HepG2 (cell line): Measurements from ENCODE around the gene EGR4. TPM values are rescaled to one million over a fixed set of nuclear protein-coding genes. Genes with fewer than 3 reads are reported as not detected.
A peak's percentile ranks its signal among the peaks of the same experiment; 100 is the strongest.

Experiments
- ATAC-seq: fragments of 200-7000 bp; cut with Tn5 transposase; 3 replicates; pipeline ENCODE4 v1.9.1; 2020; ENCODE audit warnings: mild to moderate bottlenecking, moderate library complexity
- BruUV-seq: library from RNA; stranded (reverse); fragments of 400-500 nt; replicated peaks from 2 replicates; lab custom pipeline; 2021; lab: Mats Ljungman, UMichigan
- CTCF ChIA-PET: fragments of 300-600 bp; formaldehyde crosslinking; extraction: SDS; loops from one replicate; lab custom pipeline; 2021; ENCODE audit warnings: low total read pairs, inconsistent platforms, low intra/inter-chr PET ratio; lab: Yijun Ruan, JAX
- POLR2A ChIA-PET: fragments of 350-600 bp; sonication (Branson Sonifier 250); formaldehyde crosslinking; loops from one replicate; lab custom pipeline; 2020; ENCODE audit warnings: antibody characterized with exemption, inconsistent platforms; lab: Yijun Ruan, JAX
- DNase-seq: peaks from one replicate; pipeline ENCODE4 v3.0.0-alpha.2; 2015; ENCODE audit warnings: low spot score
- FAIRE-seq: peaks from 3 replicates; lab custom pipeline; 2011; peaks lifted over from hg19 to GRCh38; lab: Jason Lieb, UNC
- H2AFZ ChIP-seq: one replicate; pipeline ENCODE4 v1.6.1; 2011; ENCODE audit warnings: low read length, inconsistent platforms
- H3K27ac ChIP-seq: fragments of 300-600 bp; 3 replicates; pipeline ENCODE4 v1.8.0; 2011; ENCODE audit warnings: mixed run types, mild to moderate bottlenecking, mixed read lengths, low read length, inconsistent platforms; ENCODE audit not compliant: insufficient read depth; ENCODE audit errors: extremely low read length
- H3K27me3 ChIP-seq, 2 experiments: fragments of 200-600 bp in 1 of 2; 2 replicates in 1 of 2; 3 replicates in 1 of 2; pipeline versions ENCODE4 v1.6.0 to v1.8.0; 2011; ENCODE audit warnings: low read length in 2 of 2, mild to moderate bottlenecking in 2 of 2, moderate library complexity in 2 of 2, inconsistent platforms in 1 of 2; ENCODE audit not compliant: insufficient read depth in 2 of 2, control insufficient read depth in 1 of 2
- H3K36me3 ChIP-seq, 2 experiments: fragments of 200-600 bp in 1 of 2; replicated peaks in 1 of 2; 2 replicates in 1 of 2; 3 replicates in 1 of 2; pipeline versions ENCODE4 v1.5.1 to v1.8.0; 2011; ENCODE audit warnings: low read length in 2 of 2, inconsistent platforms in 1 of 2; ENCODE audit not compliant: insufficient read depth in 2 of 2, control insufficient read depth in 1 of 2
- H3K4me1 ChIP-seq: 2 replicates; pipeline ENCODE4 v1.5.1; 2012; ENCODE audit warnings: low read length, inconsistent platforms; ENCODE audit not compliant: insufficient read depth
- H3K4me2 ChIP-seq: 2 replicates; pipeline ENCODE4 v1.6.0; 2011; ENCODE audit warnings: low read depth, low read length, inconsistent platforms
- H3K4me3 ChIP-seq, 3 experiments: fragments of 200-600 bp in 1 of 3; sonication (generic), shearing (Covaris generic) in 1 of 3; replicated peaks in 1 of 3; 2 replicates each; pipeline ENCODE4 v1.5.1; 2011 to 2016; ENCODE audit warnings: low read length in 3 of 3, inconsistent platforms in 2 of 3, low read depth in 2 of 3, mild to moderate bottlenecking in 2 of 3, control low read depth in 1 of 3, mixed read lengths in 1 of 3; ENCODE audit not compliant: insufficient read depth in 1 of 3
- H3K79me2 ChIP-seq: one replicate; pipeline ENCODE4 v1.6.1; 2011; ENCODE audit warnings: low read length, inconsistent platforms; ENCODE audit not compliant: insufficient read depth
- H3K9ac ChIP-seq: 2 replicates; pipeline ENCODE4 v1.6.0; 2011; ENCODE audit warnings: mild to moderate bottlenecking, low read depth, low read length, inconsistent platforms; ENCODE audit not compliant: insufficient read depth
- H3K9me3 ChIP-seq: 2 replicates; pipeline ENCODE4 v1.5.1; 2012; ENCODE audit warnings: mild to moderate bottlenecking, low read length
- H4K20me1 ChIP-seq: 2 replicates; pipeline ENCODE4 v1.6.0; 2011; ENCODE audit warnings: inconsistent platforms, mild to moderate bottlenecking, low read length, moderate library complexity; ENCODE audit not compliant: insufficient read depth
- ATF6 ChIP-seq: sonication (generic); formaldehyde crosslinking; conservative IDR thresholded peaks from 2 replicates; pipeline ENCODE4 v1.4.0; 2020; ENCODE audit warnings: missing genetic modification reagents
- BRD4 ChIP-seq: sonication (generic); formaldehyde crosslinking; IDR thresholded peaks from 2 replicates; pipeline ENCODE4 v1.4.0; 2020; ENCODE audit warnings: missing genetic modification reagents
- FOXC1 ChIP-seq: sonication (generic); formaldehyde crosslinking; IDR thresholded peaks from 2 replicates; pipeline ENCODE4 v1.8.0; 2022; ENCODE audit warnings: mild to moderate bottlenecking, missing genetic modification reagents, borderline replicate concordance
- GATAD2A ChIP-seq: IDR thresholded peaks from 2 replicates; pipeline ENCODE4 v1.6.1; 2016
- IRX3 ChIP-seq: sonication (generic); formaldehyde crosslinking; IDR thresholded peaks from 2 replicates; pipeline ENCODE4 v1.8.1; 2023; ENCODE audit warnings: mild to moderate bottlenecking, low read depth, missing genetic modification reagents, borderline replicate concordance
- KDM2A ChIP-seq: sonication (generic); formaldehyde crosslinking; IDR thresholded peaks from 2 replicates; pipeline ENCODE4 v1.4.0; 2020; ENCODE audit warnings: low read depth, missing genetic modification reagents, borderline replicate concordance
- MIER2 ChIP-seq: IDR thresholded peaks from 2 replicates; pipeline ENCODE4 v1.6.1; 2016; ENCODE audit warnings: missing biosample characterization, missing genetic modification reagents
- SMYD3 ChIP-seq: sonication (generic); formaldehyde crosslinking; IDR thresholded peaks from 2 replicates; pipeline ENCODE4 v1.8.1; 2023; ENCODE audit warnings: mild to moderate bottlenecking, missing genetic modification reagents
- TAF1 ChIP-seq: sonication (generic); formaldehyde crosslinking; IDR thresholded peaks from 2 replicates; pipeline ENCODE4 v1.4.0; 2020; ENCODE audit warnings: missing genetic modification reagents
- YEATS4 ChIP-seq: sonication (generic); formaldehyde crosslinking; IDR thresholded peaks from 2 replicates; pipeline ENCODE4 v1.4.0; 2020; ENCODE audit warnings: missing genetic modification reagents, borderline replicate concordance
- ZBED4 ChIP-seq: sonication (generic); formaldehyde crosslinking; IDR thresholded peaks from 2 replicates; pipeline ENCODE4 v1.4.0; 2020; ENCODE audit warnings: missing genetic modification reagents, borderline replicate concordance
- ZNF446 ChIP-seq: sonication (generic); formaldehyde crosslinking; IDR thresholded peaks from 2 replicates; pipeline ENCODE4 v1.5.0; 2020; ENCODE audit warnings: mild to moderate bottlenecking, missing genetic modification reagents
- ZNF569 ChIP-seq: sonication (generic); formaldehyde crosslinking; IDR thresholded peaks from 2 replicates; pipeline ENCODE4 v1.5.0; 2020; ENCODE audit warnings: mild to moderate bottlenecking, missing genetic modification reagents, moderate library complexity, borderline replicate concordance
- ZNF598 ChIP-seq: sonication (generic); formaldehyde crosslinking; IDR thresholded peaks from 2 replicates; pipeline ENCODE4 v1.5.1; 2020; ENCODE audit warnings: mild to moderate bottlenecking, missing genetic modification reagents, borderline replicate concordance
- ZNF652 ChIP-seq: IDR thresholded peaks from 2 replicates; pipeline ENCODE4 v1.6.1; 2016; ENCODE audit warnings: low read depth, borderline replicate concordance
- WGBS: methylation state at CpG from one replicate; pipeline ENCODE4 v1.1.6; 2017; ENCODE audit warnings: low lambda C conversion rate; 5-methylcytosine and 5-hydroxymethylcytosine counted together
- in situ Hi-C: cut with HindIII; loops from 2 replicates; pipeline ENCODE4 v1.10.0; 2017; ENCODE audit warnings: low pct_unique_long_range_greater_than_20kb; ENCODE audit not compliant: extremely low pct_ligation_motif_present
- intact Hi-C: fragments of 100-400 bp; cut with micrococcal nuclease; formaldehyde crosslinking; loops from one replicate; pipeline ENCODE4 v1.10.0; 2022; ENCODE audit not compliant: unreplicated experiment
- polyA plus RNA-seq, 8 experiments: library from polyadenylated mRNA; depleted of rRNA in 3 of 8; stranded (reverse) in 7 of 8; unstranded in 1 of 8; fragments of >200 nt; fragmentation: Illumina TruSeq in 4 of 8; extraction: Trizol in 4 of 8; gene quantifications; 2 replicates each; pipeline versions ENCODE4 v1.2.1 to v1.2.3, GENCODE V29; 2011 to 2016; ENCODE audit warnings: low read depth in 4 of 8, missing spikeins in 1 of 8, mixed read lengths in 1 of 8; ENCODE audit not compliant: insufficient read depth in 1 of 8
- total RNA-seq, 5 experiments: library from RNA; depleted of rRNA; stranded (reverse); fragments of >200 nt; fragmentation: Illumina TruSeq; extraction: Trizol; gene quantifications; 2 replicates each; pipeline ENCODE4 v1.2.3, GENCODE V29; 2016; ENCODE audit warnings: low read depth in 1 of 5

The EGR4 gene
- total and polyA plus RNA-seq, 2 of the 13 experiments (the other 11 are each of a cell fraction or from before 2014, with no cell fraction given): not detected

GRCh38 chr2:73283545-73284295, 9.6 kb downstream of the EGR4 start:
- H3K27me3 ChIP-seq: no peaks in the 10 kb centered on the region; a peak in 1 of 5 replicates
- no peaks in the 10 kb centered on the region for H3K36me3 ChIP-seq
- peak overlapping the region; percentile 61 to 87 (median 85) for H3K4me3 ChIP-seq
- peak; percentile 62 for FAIRE-seq
- peak overlapping the region; percentile 74 for H3K9ac ChIP-seq
- H3K9me3 ChIP-seq: no peaks in the 10 kb centered on the region
- ChIA-PET CTCF (no interaction called here), POLR2A (interaction anchor here (0.7 to 1.2 kb wide), 3 partner anchors 21 to 71 kb away, joined by 3 to 5 read pairs (median 4); partner anchors contain the start of gene CCT7)
- no TSS peak for BruUV-seq
- H3K79me2 ChIP-seq: peaks cover 8% of the 10 kb centered on the region
- peak overlapping the region; percentile 98 for H3K4me2 ChIP-seq
- no peaks in the 10 kb centered on the region for H4K20me1 ChIP-seq
- WGBS: 0% methylated on average over 26 of the region's 43 CpGs
- no peak for DNase-seq
- peaks cover 25% of the 10 kb centered on the region for H3K4me1 ChIP-seq
- intact Hi-C loops: loop anchor here (5.0 kb wide), 1 partner anchor 51 kb away; the partner anchor contains the start of genes CCT7 and PRADC1
- in situ Hi-C loops: no loop called here
- peak overlapping the region; percentile 50 for H3K27ac ChIP-seq
- no peak overlapping the region for H2AFZ ChIP-seq
- ATAC-seq: peak; percentile 78
- TF ChIP-seq ATF6 (CRISPR knock-in tag): 0 out of 2 replicates have a peak, but pooled peaks have one; percentile 17
- peak; percentile 59 for TF ChIP-seq YEATS4 (CRISPR knock-in tag)
- 0 out of 2 replicates have a peak, but pooled peaks have one; percentile 65 for TF ChIP-seq ZNF569 (CRISPR knock-in tag)
- TF ChIP-seq TAF1 (CRISPR knock-in tag): no peak
- TF ChIP-seq ZBED4 (CRISPR knock-in tag): no peak
- peak; percentile 46; the same call in 1 of the 2 replicates for TF ChIP-seq FOXC1 (CRISPR knock-in tag)
- TF ChIP-seq ZNF598 (CRISPR knock-in tag): 0 out of 2 replicates have a peak, but pooled peaks have one; percentile 19
- no peak for TF ChIP-seq IRX3 (CRISPR knock-in tag)
- peak; percentile 63; the same call in 1 of the 2 replicates for TF ChIP-seq BRD4
- TF ChIP-seq SMYD3: 0 out of 2 replicates have a peak, but pooled peaks have one; percentile 1
- TF ChIP-seq GATAD2A (CRISPR knock-in tag): peak; percentile 27; the same call in 1 of the 2 replicates
- peak; percentile 93 for TF ChIP-seq ZNF652 (CRISPR knock-in tag)
- 0 out of 2 replicates have a peak, but pooled peaks have one; percentile 47 for TF ChIP-seq KDM2A
- TF ChIP-seq ZNF446 (CRISPR knock-in tag): peak; percentile 39; the same call in 1 of the 2 replicates
- peak; percentile 27; the same call in 1 of the 2 replicates for TF ChIP-seq MIER2 (CRISPR knock-in tag)
